ENCODE measurements around the gene CSTB. TPM values are rescaled to one million over a fixed set of nuclear protein-coding genes. Genes with fewer than 3 reads are reported as not detected.
A peak's percentile ranks its signal among the peaks of the same experiment; 100 is the strongest.

Gene CSTB
- total RNA-seq, 1 donor from 2014 or later: 55.8 TPM

DNA sequence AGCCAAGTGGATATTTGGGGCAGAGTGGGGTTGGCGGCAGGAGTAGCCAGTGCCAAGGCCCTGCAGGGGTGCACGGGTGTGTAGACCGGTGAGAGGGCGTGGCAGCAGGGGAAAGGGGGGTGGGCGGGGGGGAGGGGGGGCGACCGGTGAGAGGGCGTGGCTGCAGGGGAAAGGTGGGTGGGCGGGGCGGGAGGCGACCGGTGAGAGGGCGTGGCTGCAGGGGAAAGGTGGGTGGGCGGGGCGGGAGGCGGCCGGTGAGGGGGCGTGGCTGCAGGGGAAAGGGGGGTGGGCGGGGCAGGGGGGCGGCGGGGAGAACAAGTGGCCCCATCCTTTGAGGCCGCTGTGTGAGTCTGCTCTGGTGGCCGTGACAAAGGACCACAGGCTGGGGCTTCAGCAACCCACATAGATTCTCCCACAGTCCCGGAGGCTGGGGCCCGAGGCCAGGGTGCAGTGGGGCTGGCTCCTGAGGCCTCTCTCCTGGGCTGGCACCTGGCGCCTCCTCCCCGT is 39.1 kb upstream of the CSTB start:
- intact Hi-C loops (cut with micrococcal nuclease): no loop called here
- peaks cover 11% of the 10 kb centered on the region for H3K4me1 Mint-ChIP-seq (ENCODE audit: low read depth)
- peaks cover 7% of the 10 kb centered on the region for H3K9me3 Mint-ChIP-seq
- H3K4me3 Mint-ChIP-seq (ENCODE audit: low read depth): no peak overlapping the region
- H3K27me3 Mint-ChIP-seq (ENCODE audit: low read depth): no peaks in the 10 kb centered on the region
- H3K27ac Mint-ChIP-seq: no peak overlapping the region
- H3K36me3 Mint-ChIP-seq (ENCODE audit: low read depth): no peaks in the 10 kb centered on the region
- no peak for DNase-seq (ENCODE audit: low spot score)

DNA sequence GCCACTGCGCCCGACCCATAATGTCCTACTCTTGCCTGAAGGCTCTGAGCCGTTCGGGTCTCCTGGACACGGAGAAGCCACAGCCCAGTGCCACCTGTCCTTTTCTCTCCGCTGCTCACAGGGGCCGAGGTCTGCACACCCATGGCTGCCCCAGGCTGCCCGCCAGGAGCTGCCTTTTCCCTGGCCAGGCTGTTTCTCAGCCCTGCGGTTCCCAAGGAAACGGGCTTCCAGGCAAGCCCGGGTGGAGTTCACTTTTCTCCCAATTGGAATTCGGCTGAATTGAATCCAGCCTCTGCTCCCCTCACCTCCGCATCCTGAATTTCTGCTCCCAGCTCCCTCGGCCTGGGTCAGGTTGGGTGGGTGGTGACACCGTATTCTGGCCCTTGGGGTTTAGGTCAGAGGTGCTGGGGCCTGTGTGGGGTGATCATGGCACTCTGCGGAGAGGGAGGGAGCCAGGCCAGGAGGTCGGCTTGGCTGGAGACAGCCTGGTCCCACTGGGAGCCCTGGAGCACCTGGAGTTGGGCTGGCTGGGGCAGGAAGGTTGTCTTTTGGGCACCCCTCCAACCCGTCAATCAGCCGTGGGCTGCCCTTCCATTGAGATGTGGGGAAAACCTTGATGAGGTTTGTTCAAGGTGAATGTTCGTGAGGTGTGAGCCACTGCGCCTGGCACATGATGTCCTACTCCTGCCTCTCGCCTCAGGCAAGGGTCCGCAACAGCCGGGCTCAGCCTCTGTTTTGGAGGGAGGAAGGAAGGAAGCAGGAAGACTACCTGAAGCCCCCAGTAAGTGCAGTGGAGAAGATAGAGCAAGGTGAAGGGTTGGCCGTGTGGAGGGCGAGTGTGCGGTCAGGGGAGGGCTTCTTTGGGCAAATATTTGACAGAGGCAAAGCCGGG is 38.4 kb upstream of the CSTB start:
- H3K36me3 Mint-ChIP-seq (ENCODE audit: low read depth): no peaks in the 10 kb centered on the region
- intact Hi-C loops (cut with micrococcal nuclease): loop anchor here (5.0 kb wide), 1 partner anchor 53 kb away; the partner anchor contains the start of gene AGPAT3

GRCh38 chr21:43813656-43813980 is 37.5 kb upstream of the CSTB start:
- no peak for DNase-seq (ENCODE audit: low spot score)
- H3K4me3 Mint-ChIP-seq (ENCODE audit: low read depth): no peak overlapping the region
- H3K36me3 Mint-ChIP-seq (ENCODE audit: low read depth): no peaks in the 10 kb centered on the region
- intact Hi-C loops (cut with micrococcal nuclease): loop anchor here (5.0 kb wide), 1 partner anchor 54 kb away; the partner anchor contains the start of gene AGPAT3
- no peak overlapping the region for H3K27ac Mint-ChIP-seq
- peaks cover under 1% of the 10 kb centered on the region for H3K9me3 Mint-ChIP-seq
- no peaks in the 10 kb centered on the region for H3K27me3 Mint-ChIP-seq (ENCODE audit: low read depth)
- H3K4me1 Mint-ChIP-seq (ENCODE audit: low read depth): peaks cover 11% of the 10 kb centered on the region

More for the DNA sequence above, 38.4 kb upstream of the CSTB start:
- no peak for DNase-seq (ENCODE audit: low spot score)
- peaks cover 11% of the 10 kb centered on the region for H3K4me1 Mint-ChIP-seq (ENCODE audit: low read depth)
- H3K9me3 Mint-ChIP-seq: peaks cover 7% of the 10 kb centered on the region
- no peaks in the 10 kb centered on the region for H3K27me3 Mint-ChIP-seq (ENCODE audit: low read depth)
- H3K4me3 Mint-ChIP-seq (ENCODE audit: low read depth): no peak overlapping the region
- no peak overlapping the region for H3K27ac Mint-ChIP-seq

- no peak for DNase-seq (ENCODE audit: low spot score)
- Mint-ChIP-seq H3K9me3 (no peaks in the 10 kb centered on the region), H3K27me3 (ENCODE audit: low read depth) (no peaks in the 10 kb centered on the region), H3K4me1 (ENCODE audit: low read depth) (peaks cover 11% of the 10 kb centered on the region), H3K4me3 (ENCODE audit: low read depth) (no peak overlapping the region), H3K36me3 (ENCODE audit: low read depth) (no peaks in the 10 kb centered on the region), H3K27ac (no peak overlapping the region)
- intact Hi-C loops (cut with micrococcal nuclease): loop anchor here (5.0 kb wide), 1 partner anchor 54 kb away; the partner anchor contains the start of gene AGPAT3
These were observed 37.0 kb upstream of the CSTB start for GRCh38 chr21:43812957-43813655.

GRCh38 chr21:43812139-43812821 is 36.2 kb upstream of the CSTB start:
- no peak for DNase-seq (ENCODE audit: low spot score)
- H3K4me3 Mint-ChIP-seq (ENCODE audit: low read depth): no peak overlapping the region
- no peaks in the 10 kb centered on the region for H3K36me3 Mint-ChIP-seq (ENCODE audit: low read depth)
- H3K9me3 Mint-ChIP-seq: no peaks in the 10 kb centered on the region
- H3K27me3 Mint-ChIP-seq (ENCODE audit: low read depth): no peaks in the 10 kb centered on the region
- H3K4me1 Mint-ChIP-seq (ENCODE audit: low read depth): peaks cover 11% of the 10 kb centered on the region
- no peak overlapping the region for H3K27ac Mint-ChIP-seq
- intact Hi-C loops (cut with micrococcal nuclease): loop anchor here (5.0 kb wide), 1 partner anchor 55 kb away; the partner anchor contains the start of gene AGPAT3

DNA sequence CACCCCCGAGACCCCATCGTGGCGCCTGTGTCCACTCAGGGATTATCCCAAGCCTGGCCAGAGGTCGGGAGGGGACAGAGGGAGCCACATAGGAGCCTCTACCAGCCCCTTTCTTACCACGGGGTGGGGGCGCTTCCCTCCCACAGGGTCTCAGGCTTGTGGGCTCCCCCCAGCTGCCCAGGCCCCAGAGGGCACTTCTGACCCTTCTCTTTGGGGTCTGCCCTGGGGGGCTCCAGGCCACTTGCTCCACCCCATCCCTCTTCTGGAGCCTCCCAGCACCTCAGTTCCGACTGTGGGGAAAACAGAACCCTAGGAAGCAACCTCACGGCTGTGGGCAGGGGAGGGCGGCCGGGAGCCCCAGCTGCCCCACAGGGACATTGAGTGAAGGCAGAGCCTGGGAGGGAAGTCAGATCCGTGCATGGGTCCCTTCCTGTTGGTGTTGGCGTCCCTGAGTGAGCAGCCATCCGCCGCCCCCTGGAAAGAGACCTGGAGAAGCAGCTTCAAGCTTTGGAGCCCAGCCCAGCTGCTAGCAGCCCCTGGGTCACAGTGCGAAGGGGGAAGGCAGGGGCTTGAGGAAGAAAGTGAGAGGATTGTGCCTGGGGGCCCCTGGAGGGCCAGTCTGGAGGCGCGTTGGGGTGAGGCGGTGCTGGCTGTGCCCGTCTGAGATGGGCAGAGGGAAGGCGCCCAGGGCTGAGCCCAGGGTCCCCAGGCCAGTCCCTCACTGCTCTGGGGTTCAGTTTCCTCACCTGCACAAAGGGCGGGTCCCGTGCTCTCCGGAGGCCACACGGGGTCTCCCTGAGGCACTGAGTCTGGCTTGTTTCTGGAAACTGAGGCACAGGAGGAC is 35.4 kb upstream of the CSTB start:
- Mint-ChIP-seq H3K27me3 (ENCODE audit: low read depth) (no peaks in the 10 kb centered on the region), H3K4me3 (ENCODE audit: low read depth) (no peak overlapping the region), H3K9me3 (no peaks in the 10 kb centered on the region), H3K36me3 (ENCODE audit: low read depth) (peaks cover under 1% of the 10 kb centered on the region), H3K4me1 (ENCODE audit: low read depth) (peaks cover 11% of the 10 kb centered on the region), H3K27ac (no peak overlapping the region)
- intact Hi-C loops (cut with micrococcal nuclease): loop anchor here (1.0 to 5.0 kb wide), 3 partner anchors 56 to 127 kb away; partner anchors contain the start of gene AGPAT3
- DNase-seq (ENCODE audit: low spot score): no peak

GRCh38 chr21:43810505-43811261 is 34.6 kb upstream of the CSTB start:
- no peaks in the 10 kb centered on the region for H3K27me3 Mint-ChIP-seq (ENCODE audit: low read depth)
- no peak overlapping the region for H3K4me3 Mint-ChIP-seq (ENCODE audit: low read depth)
- H3K27ac Mint-ChIP-seq: peak overlapping the region; percentile 4
- peaks cover 9% of the 10 kb centered on the region for H3K36me3 Mint-ChIP-seq (ENCODE audit: low read depth)
- peaks cover 11% of the 10 kb centered on the region for H3K4me1 Mint-ChIP-seq (ENCODE audit: low read depth)
- DNase-seq (ENCODE audit: low spot score): peak; percentile 85
- intact Hi-C loops (cut with micrococcal nuclease): loop anchor here (1.0 to 5.0 kb wide), 4 partner anchors 57 to 165 kb away; partner anchors contain the start of gene AGPAT3
- H3K9me3 Mint-ChIP-seq: no peaks in the 10 kb centered on the region

DNA sequence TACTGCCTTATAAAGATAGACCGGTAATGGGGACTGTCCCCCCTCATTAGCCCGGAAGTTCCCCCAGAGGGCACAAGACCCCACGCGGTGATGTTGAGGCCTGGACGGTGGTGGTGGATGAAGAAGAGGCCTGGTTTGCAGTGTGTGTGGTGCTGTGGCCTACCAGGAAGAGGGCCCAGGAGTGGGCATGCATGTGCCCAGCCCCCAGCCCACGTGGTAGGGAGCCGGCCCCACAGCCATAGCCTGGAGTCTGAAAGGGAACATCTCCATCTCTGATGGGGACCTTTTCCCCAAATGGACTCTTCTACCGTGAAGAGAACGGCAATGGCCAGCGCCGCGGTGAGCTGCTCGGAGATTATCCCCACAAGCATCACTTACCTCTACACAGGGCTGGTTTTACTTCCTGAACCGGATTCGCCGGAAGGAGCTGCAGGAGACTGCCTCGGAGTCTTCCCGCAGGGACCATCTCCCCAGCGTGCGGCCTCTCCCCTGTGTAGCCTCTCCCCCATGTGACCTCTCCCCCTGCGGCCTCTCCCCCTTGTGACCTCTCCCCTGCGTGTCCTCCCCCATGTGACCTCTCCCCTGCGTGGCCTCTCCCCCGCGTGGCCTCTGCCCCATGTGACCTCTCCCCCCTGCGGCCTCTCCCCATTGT is 33.9 kb upstream of the CSTB start:
- no peak overlapping the region for H3K4me3 Mint-ChIP-seq (ENCODE audit: low read depth)
- no peak for DNase-seq (ENCODE audit: low spot score)
- intact Hi-C loops (cut with micrococcal nuclease): loop anchor here (1.0 to 5.0 kb wide), 3 partner anchors 57 to 165 kb away; partner anchors contain the start of gene AGPAT3
- H3K9me3 Mint-ChIP-seq: no peaks in the 10 kb centered on the region
- peaks cover 11% of the 10 kb centered on the region for H3K4me1 Mint-ChIP-seq (ENCODE audit: low read depth)
- no peak overlapping the region for H3K27ac Mint-ChIP-seq
- H3K36me3 Mint-ChIP-seq (ENCODE audit: low read depth): peaks cover 13% of the 10 kb centered on the region
- H3K27me3 Mint-ChIP-seq (ENCODE audit: low read depth): no peaks in the 10 kb centered on the region

GRCh38 chr21:43809346-43809799 is 33.3 kb upstream of the CSTB start:
- Mint-ChIP-seq H3K27me3 (ENCODE audit: low read depth) (no peaks in the 10 kb centered on the region), H3K4me1 (ENCODE audit: low read depth) (peaks cover 8% of the 10 kb centered on the region), H3K4me3 (ENCODE audit: low read depth) (no peak overlapping the region), H3K9me3 (no peaks in the 10 kb centered on the region), H3K27ac (no peak overlapping the region), H3K36me3 (ENCODE audit: low read depth) (peaks cover 13% of the 10 kb centered on the region)
- intact Hi-C loops (cut with micrococcal nuclease): no loop called here
- no peak for DNase-seq (ENCODE audit: low spot score)

DNA sequence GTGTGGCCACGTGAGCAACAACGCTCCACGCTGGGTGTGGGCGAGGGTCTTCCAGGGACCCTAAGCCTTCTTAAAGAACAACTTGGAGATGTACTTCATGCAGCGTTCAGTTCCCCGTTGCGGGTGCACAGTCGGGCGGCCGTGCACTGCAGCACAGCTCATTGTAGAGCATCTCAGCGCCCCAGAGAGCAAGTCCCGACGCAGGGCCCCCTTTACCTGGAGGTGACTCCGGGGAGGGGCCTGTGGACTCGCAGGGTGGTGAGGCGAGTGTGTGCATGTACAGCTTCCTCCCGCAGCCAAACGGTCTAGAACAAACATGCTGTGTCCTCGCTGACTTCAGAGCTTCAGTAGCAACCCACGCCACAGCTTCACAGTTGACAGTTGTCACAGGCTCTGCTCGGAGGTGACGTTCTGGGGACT is 32.7 kb upstream of the CSTB start:
- DNase-seq (ENCODE audit: low spot score): no peak
- peaks cover 8% of the 10 kb centered on the region for H3K4me1 Mint-ChIP-seq (ENCODE audit: low read depth)

GRCh38 chr21:43808367-43808766 is 32.3 kb upstream of the CSTB start:
- H3K36me3 Mint-ChIP-seq (ENCODE audit: low read depth): peaks cover 18% of the 10 kb centered on the region
- H3K9me3 Mint-ChIP-seq: no peaks in the 10 kb centered on the region
- H3K27me3 Mint-ChIP-seq (ENCODE audit: low read depth): no peaks in the 10 kb centered on the region
- intact Hi-C loops (cut with micrococcal nuclease): no loop called here
- peaks cover 8% of the 10 kb centered on the region for H3K4me1 Mint-ChIP-seq (ENCODE audit: low read depth)
- no peak for DNase-seq (ENCODE audit: low spot score)
- H3K27ac Mint-ChIP-seq: no peak overlapping the region
- H3K4me3 Mint-ChIP-seq (ENCODE audit: low read depth): no peak overlapping the region

More for the DNA sequence above, 32.7 kb upstream of the CSTB start:
- no peak overlapping the region for H3K4me3 Mint-ChIP-seq (ENCODE audit: low read depth)
- H3K27me3 Mint-ChIP-seq (ENCODE audit: low read depth): no peaks in the 10 kb centered on the region
- intact Hi-C loops (cut with micrococcal nuclease): no loop called here
- peaks cover 17% of the 10 kb centered on the region for H3K36me3 Mint-ChIP-seq (ENCODE audit: low read depth)
- H3K9me3 Mint-ChIP-seq: no peaks in the 10 kb centered on the region
- no peak overlapping the region for H3K27ac Mint-ChIP-seq

Measured in activated T-helper 2 cell treated with anti-CD3 and anti-CD28 coated beads, Interferon-gamma antibody, Interleukin-2, Interleukin-4, amounts not matched to agents 10 μg/mL and 5 μg/mL and 100 μg/mL, durations not matched to agents 14 hours and 24 hours and 36 hours (primary cell).